DMS79 (cell line): ENCODE measurements around the gene TANC2.
A peak's percentile ranks its signal among the peaks of the same experiment; 100 is the strongest.

Experiments used
- DNase-seq: peaks from one replicate; lab custom pipeline; 2025; lab: John Stamatoyannopoulos, UW

Gene TANC2

GRCh38 chr17:62965686-62966425 lies at the start of gene TANC2:
Gene TANC2 (plus strand): TSS chr17:62966235. CDS start chr17:63009560, 43,325 bp downstream.
- DNase-seq, result peak; percentile 14

DNA sequence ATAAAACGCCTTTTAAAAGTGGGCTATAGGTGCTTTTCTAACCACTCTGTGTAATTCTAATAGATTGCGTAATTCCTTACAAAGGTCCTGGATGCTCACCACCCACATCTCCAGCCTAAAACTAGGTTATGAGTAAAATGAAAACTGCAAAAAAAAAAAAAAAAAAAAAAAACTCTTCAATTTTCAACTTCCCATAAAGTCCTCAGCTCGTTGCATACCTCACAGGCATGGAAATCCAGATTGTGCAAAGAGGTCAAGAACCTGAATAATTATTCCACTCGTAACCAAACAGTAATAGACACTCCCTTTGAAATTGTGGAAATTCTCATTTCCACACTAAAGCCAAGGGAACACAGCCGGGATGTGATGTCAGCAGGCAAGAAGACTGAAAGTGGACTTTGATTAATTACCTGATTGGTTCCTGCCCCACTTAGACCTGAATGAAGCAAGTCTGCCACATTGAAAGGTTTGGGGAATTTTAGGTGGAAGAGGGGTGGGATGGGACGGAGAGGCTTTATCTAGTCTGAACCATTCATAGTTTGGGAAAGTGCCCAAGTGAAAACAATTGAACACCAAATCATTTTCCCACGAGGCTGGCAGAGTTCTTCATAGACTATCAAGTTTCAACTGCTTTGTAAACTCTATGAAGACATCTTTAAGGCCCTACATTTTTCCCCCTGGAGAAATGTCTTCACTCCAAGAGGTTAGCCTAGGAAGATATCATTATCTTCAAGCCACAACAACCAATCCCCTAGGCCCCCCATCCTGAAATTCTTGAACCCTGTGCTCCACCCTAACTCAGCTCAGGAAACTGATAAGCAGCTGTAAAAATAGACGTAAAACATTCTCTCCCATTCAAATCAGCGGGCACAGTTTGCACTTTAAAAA lies 49.1 kb upstream of the TANC2 start:
- no peak for DNase-seq

- DNase-seq, result no peak
Observed at GRCh38 chr17:62919388-62919787, 46.6 kb upstream of the TANC2 start.

GRCh38 chr17:62920300-62920699 lies 45.7 kb upstream of the TANC2 start:
- DNase-seq, result no peak

- no peak for DNase-seq
Observed at GRCh38 chr17:62921817-62922216, 44.2 kb upstream of the TANC2 start.

- no peak for DNase-seq
Observed at GRCh38 chr17:62923258-62924150, 42.5 kb upstream of the TANC2 start.

DNA sequence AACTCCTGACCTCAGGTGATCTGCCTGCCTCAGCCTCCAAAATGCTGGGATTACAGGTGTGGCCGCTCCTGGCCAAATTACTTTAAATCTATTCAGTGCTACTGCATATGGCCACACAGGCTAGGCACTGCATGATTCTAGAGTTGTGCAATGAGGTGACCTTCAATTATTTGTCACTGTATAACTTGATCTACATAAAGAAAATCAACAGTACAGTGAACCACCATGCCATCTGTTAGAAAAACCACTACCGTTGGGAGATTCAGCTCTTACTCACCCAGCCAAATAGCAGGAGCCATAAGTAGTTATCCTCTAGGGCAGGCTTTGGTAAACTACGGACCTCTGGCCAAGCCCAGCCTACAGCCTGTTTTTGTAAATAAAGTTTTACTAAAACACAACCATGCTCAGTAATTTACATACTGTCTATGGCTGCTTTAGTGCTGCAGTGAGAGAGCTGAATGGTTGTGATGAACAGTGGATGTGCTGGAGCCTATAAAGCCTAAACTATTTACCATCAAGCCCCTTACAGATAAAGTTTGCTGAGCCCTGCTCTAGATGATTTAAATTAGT lies 40.7 kb upstream of the TANC2 start:
- no peak for DNase-seq

GRCh38 chr17:62927083-62927482 lies 39.0 kb upstream of the TANC2 start:
- DNase-seq, result no peak

GRCh38 chr17:62929320-62929719 lies 36.7 kb upstream of the TANC2 start:
- DNase-seq, result no peak

- no peak for DNase-seq
Observed at GRCh38 chr17:62931101-62931500, 34.9 kb upstream of the TANC2 start.

- DNase-seq, result no peak
Observed at GRCh38 chr17:62933501-62934385, 32.3 kb upstream of the TANC2 start.

GRCh38 chr17:62935098-62935497 lies 30.9 kb upstream of the TANC2 start:
- DNase-seq, result no peak

- DNase-seq, result no peak
Observed at GRCh38 chr17:62935523-62935922, 30.5 kb upstream of the TANC2 start.

GRCh38 chr17:62937606-62938005 lies 28.4 kb upstream of the TANC2 start:
- DNase-seq, result no peak

DNA sequence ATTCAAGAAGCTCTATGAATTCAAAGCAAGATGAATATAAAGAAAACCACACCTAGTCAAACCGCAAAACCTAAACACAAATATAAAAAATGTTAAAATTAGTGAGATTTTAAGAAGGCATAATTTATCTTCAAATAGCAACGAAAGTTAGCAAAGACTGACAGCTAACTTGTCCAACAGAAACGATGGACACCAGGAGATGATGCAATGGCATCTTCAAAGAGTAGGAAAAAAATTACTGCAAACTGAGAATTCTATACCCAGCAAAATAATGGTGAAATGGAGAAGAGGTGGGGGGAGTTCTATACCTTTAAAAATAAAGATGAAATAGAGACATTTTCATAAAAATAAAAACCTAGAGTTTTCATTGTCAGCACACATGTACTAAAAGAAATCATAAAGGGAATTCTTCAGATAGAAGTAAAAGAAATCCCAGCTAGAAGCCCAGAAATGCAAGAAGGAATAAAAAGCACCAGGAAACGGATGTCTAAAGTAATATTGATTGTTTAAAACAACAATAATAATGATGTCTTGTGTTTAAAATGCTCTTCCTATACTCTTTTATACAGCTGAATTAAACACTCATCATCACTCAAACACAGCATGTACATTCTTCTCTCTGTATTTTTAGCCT lies 24.6 kb upstream of the TANC2 start:
- DNase-seq, result no peak

DNA sequence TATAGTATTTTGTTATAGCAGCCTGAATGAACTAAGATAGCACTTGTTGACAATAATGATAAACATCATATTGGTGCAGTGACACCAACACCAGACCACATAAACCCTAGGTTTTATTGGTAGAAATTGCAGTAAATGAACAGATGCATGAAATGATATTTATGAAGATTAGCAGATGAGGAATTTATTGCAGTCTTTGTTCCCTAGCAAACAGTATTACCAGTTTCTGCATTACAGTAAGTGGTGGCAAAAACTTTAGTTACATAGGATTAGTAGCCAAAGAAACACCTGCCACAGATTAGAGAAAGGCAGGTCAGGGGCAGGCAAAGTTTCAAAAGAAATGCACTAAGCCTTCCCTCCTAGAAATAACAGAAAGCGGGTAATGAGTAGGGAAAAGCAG lies 17.7 kb upstream of the TANC2 start:
- DNase-seq, result no peak

DNA sequence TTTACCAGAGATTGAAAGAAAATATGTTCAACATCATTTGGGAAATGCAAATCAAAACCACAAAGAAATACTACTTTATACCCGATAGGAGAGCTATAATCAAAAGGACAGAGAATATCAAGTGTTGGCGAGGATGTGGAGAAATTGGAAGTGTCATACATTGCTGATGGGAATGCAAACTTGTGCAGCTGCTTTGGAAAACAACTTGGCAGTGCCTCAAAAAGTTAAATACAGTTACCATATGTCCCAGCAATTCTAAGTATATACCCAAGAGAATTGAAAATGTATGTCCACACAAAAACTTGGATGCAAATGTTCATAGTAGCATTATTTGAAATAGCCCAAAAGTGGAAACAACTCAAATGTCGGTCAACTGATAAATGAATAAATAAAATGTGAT lies 17.0 kb upstream of the TANC2 start:
- DNase-seq, result no peak

- no peak for DNase-seq
Observed at GRCh38 chr17:62950067-62950466, 16.0 kb upstream of the TANC2 start.

GRCh38 chr17:62955841-62956352 lies 10.1 kb upstream of the TANC2 start:
- DNase-seq, result no peak

DNA sequence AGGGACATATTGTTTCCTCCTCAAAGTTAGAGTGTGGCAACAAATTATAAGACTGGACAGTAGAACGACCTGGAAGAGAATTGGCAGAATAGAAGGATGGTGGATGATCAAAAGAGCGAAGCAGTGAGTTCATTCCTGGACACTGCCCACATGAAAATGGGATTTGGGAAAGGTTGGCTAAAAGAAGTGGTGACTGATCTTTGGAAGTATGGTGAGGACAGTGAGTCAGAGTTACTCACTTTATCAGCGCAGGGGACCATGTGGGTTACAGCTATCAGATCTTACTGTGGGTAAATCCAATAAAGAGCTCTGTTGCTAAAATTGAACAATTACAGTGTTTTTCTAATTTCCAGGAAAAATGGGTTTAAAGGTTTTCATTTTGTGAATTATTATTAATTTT lies 2.7 kb upstream of the TANC2 start:
- DNase-seq, result no peak
